Activated CD8-positive, alpha-beta T cell treated with anti-CD3 and anti-CD28 coated beads, Interleukin-2, amount 10 ng/mL, durations not matched to agents 7 days and 5 days (primary cell): ENCODE measurements around the gene NUP188. TPM values are rescaled to one million over a fixed set of nuclear protein-coding genes. Genes with fewer than 3 reads are reported as not detected.

Source experiments
- ATAC-seq: fragments of 150-1000 bp; cut with Tn5 transposase; one replicate; pipeline ENCODE4 v1.10.0; 2021; ENCODE audit warnings: moderate library complexity
- CTCF ChIA-PET: fragments of 350-600 bp; sonication (Branson Sonifier 250); formaldehyde crosslinking; loops from one replicate; lab custom pipeline; 2021; ENCODE audit warnings: antibody characterized with exemption; lab: Charles Lee
- POLR2A ChIA-PET: fragments of 350-600 bp; sonication (Branson Sonifier 250); formaldehyde crosslinking; loops from one replicate; lab custom pipeline; 2021; ENCODE audit warnings: antibody characterized with exemption; lab: Charles Lee
- DNase-seq: peaks from one replicate; pipeline ENCODE4 v3.0.0-alpha.2; 2020
- H3K27ac Mint-ChIP-seq: one replicate; pipeline ENCODE4 v1.8.0; 2021; ENCODE audit warnings: mild to moderate bottlenecking, mixed read lengths
- H3K27me3 Mint-ChIP-seq: one replicate; pipeline ENCODE4 v1.8.0; 2021; ENCODE audit warnings: low read depth, mixed read lengths
- H3K36me3 Mint-ChIP-seq: one replicate; pipeline ENCODE4 v1.8.0; 2021; ENCODE audit warnings: low read depth, mixed read lengths
- H3K4me1 Mint-ChIP-seq: one replicate; pipeline ENCODE4 v1.8.0; 2021; ENCODE audit warnings: low read depth, mixed read lengths
- H3K4me3 Mint-ChIP-seq: one replicate; pipeline ENCODE4 v1.8.0; 2021; ENCODE audit warnings: mild to moderate bottlenecking, mixed read lengths
- H3K9me3 Mint-ChIP-seq: one replicate; pipeline ENCODE4 v1.8.0; 2022; ENCODE audit warnings: mixed read lengths; ENCODE audit not compliant: insufficient read depth
- total RNA-seq, 2 experiments: library from RNA; stranded (reverse); gene quantifications; one replicate each; pipeline ENCODE4 v1.2.3, GENCODE V29; 2021

NUP188 gene
- total RNA-seq, 2 experiments from 2014 or later, result 83.8 to 85.2 TPM

GRCh38 chr9:128969491-128969890, 22.0 kb downstream of the NUP188 start:
- ChIA-PET POLR2A (no interaction called here), CTCF (no interaction called here)
- Mint-ChIP-seq H3K4me3 (no peak overlapping the region), H3K4me1 (no peaks in the 10 kb centered on the region), H3K9me3 (no peaks in the 10 kb centered on the region), H3K36me3 (peaks cover 42% of the 10 kb centered on the region), H3K27me3 (no peaks in the 10 kb centered on the region), H3K27ac (no peak overlapping the region)
- no peak for ATAC-seq
- no peak for DNase-seq

- POLR2A ChIA-PET, result interaction anchor here (0.6 kb wide), 1 partner anchor 34 kb away, joined by 3 read pairs; no protein-coding TSS in a partner anchor
- no peaks in the 10 kb centered on the region for H3K27me3 Mint-ChIP-seq
- peaks cover 54% of the 10 kb centered on the region for H3K36me3 Mint-ChIP-seq
These were observed 25.5 kb downstream of the NUP188 start for GRCh38 chr9:128972956-128973355.

GRCh38 chr9:128979111-128979510, 31.6 kb downstream of the NUP188 start:
- H3K27me3 Mint-ChIP-seq, result no peaks in the 10 kb centered on the region
- ATAC-seq (no peak), DNase-seq (no peak)
- H3K4me3 Mint-ChIP-seq, result no peak overlapping the region
- no peaks in the 10 kb centered on the region for H3K4me1 Mint-ChIP-seq
- H3K36me3 Mint-ChIP-seq, result peaks cover 65% of the 10 kb centered on the region
- POLR2A ChIA-PET, result no interaction called here
- H3K9me3 Mint-ChIP-seq, result no peaks in the 10 kb centered on the region
- CTCF ChIA-PET, result no interaction called here
- no peak overlapping the region for H3K27ac Mint-ChIP-seq

More at GRCh38 chr9:128972956-128973355, 25.5 kb downstream of the NUP188 start:
- DNase-seq (no peak), ATAC-seq (no peak)
- H3K4me3 Mint-ChIP-seq, result no peak overlapping the region
- CTCF ChIA-PET, result no interaction called here
- H3K4me1 Mint-ChIP-seq, result no peaks in the 10 kb centered on the region
- no peak overlapping the region for H3K27ac Mint-ChIP-seq
- H3K9me3 Mint-ChIP-seq, result no peaks in the 10 kb centered on the region

DNA sequence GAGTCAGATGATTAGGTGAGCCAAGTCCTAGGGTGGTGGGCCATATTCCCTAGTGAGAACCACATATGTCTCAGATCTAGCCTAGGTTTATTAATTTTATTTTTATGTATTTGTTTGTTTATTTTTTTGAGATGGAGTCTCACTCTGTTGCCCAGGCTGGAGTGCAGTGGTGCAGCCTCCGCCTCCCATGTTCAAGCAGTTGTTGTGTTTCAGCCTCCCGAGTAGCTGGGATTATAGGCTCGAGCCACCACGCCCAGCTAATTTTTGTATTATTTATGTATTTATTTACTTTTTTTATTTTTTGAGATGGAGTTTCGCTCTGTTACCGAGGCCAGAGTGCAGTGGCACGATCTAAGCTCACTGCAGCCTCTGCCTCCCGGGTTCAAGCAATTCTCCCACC, 36.0 kb downstream of the NUP188 start:
- peaks cover 77% of the 10 kb centered on the region for H3K36me3 Mint-ChIP-seq
- H3K4me3 Mint-ChIP-seq, result no peak overlapping the region
- no peaks in the 10 kb centered on the region for H3K27me3 Mint-ChIP-seq
- H3K4me1 Mint-ChIP-seq, result no peaks in the 10 kb centered on the region
- no peak for ATAC-seq
- DNase-seq, result no peak
- ChIA-PET POLR2A (no interaction called here), CTCF (no interaction called here)
- H3K27ac Mint-ChIP-seq, result no peak overlapping the region
- H3K9me3 Mint-ChIP-seq, result no peaks in the 10 kb centered on the region

GRCh38 chr9:128986671-128987070, 39.2 kb downstream of the NUP188 start:
- POLR2A ChIA-PET, result interaction anchor here (1.0 kb wide), 1 partner anchor 9 kb away, joined by 3 read pairs; no protein-coding TSS in a partner anchor
- no peak overlapping the region for H3K27ac Mint-ChIP-seq
- no peak overlapping the region for H3K4me3 Mint-ChIP-seq
- H3K9me3 Mint-ChIP-seq, result no peaks in the 10 kb centered on the region
- no peaks in the 10 kb centered on the region for H3K27me3 Mint-ChIP-seq
- CTCF ChIA-PET, result no interaction called here
- DNase-seq, result no peak
- no peak for ATAC-seq
- H3K4me1 Mint-ChIP-seq, result no peaks in the 10 kb centered on the region
- peaks cover 60% of the 10 kb centered on the region for H3K36me3 Mint-ChIP-seq

DNA sequence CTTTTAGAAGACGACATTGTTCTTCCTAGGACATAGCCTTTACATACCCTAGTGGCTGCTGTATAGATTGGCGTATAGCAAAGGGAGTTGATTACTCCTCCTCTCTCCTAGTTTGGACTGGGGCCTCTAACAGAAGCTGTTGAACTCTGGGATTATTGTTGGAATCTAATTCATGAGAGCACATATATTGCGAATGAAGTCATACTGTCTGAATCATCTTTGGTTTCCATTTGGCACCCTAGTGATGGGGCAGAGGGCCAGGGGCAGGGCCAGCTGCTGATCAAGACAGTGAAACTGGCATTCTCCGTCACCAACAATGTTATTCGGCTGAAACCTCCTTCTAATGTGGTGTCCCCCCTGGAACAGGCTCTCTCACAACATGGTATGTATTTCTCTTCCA, 40.3 kb downstream of the NUP188 start:
- DNase-seq, result no peak
- ChIA-PET CTCF (no interaction called here), POLR2A (interaction anchor here (0.6 to 1.0 kb wide), 2 partner anchors 8 to 456 kb away, joined by 3 read pairs; no protein-coding TSS in a partner anchor)
- no peak for ATAC-seq
- Mint-ChIP-seq H3K36me3 (peaks cover 55% of the 10 kb centered on the region), H3K4me3 (no peak overlapping the region), H3K4me1 (no peaks in the 10 kb centered on the region), H3K9me3 (no peaks in the 10 kb centered on the region), H3K27ac (no peak overlapping the region), H3K27me3 (no peaks in the 10 kb centered on the region)

- no peak for ATAC-seq
- Mint-ChIP-seq H3K36me3 (peaks cover 59% of the 10 kb centered on the region), H3K4me3 (no peak overlapping the region), H3K27ac (no peak overlapping the region), H3K9me3 (no peaks in the 10 kb centered on the region), H3K27me3 (no peaks in the 10 kb centered on the region), H3K4me1 (no peaks in the 10 kb centered on the region)
- DNase-seq, result no peak
- POLR2A ChIA-PET, result interaction anchor here (0.9 kb wide), 1 partner anchor 12 kb away, joined by 5 read pairs; no protein-coding TSS in a partner anchor
- CTCF ChIA-PET, result no interaction called here
These were observed 45.5 kb downstream of the NUP188 start for GRCh38 chr9:128992995-128993394.

GRCh38 chr9:128995791-128996190, 48.3 kb downstream of the NUP188 start:
- ATAC-seq, result no peak
- ChIA-PET POLR2A (interaction anchor here (1.4 kb wide), 1 partner anchor 9 kb away, joined by 3 read pairs; no protein-coding TSS in a partner anchor), CTCF (interaction anchor here (1.2 kb wide), 1 partner anchor 178 kb away, joined by 3 read pairs; the partner anchor contains the start of gene ENDOG)
- DNase-seq, result no peak
- H3K36me3 Mint-ChIP-seq, result peaks cover 66% of the 10 kb centered on the region
- H3K4me1 Mint-ChIP-seq, result no peaks in the 10 kb centered on the region
- no peak overlapping the region for H3K4me3 Mint-ChIP-seq
- H3K27ac Mint-ChIP-seq, result no peak overlapping the region
- H3K27me3 Mint-ChIP-seq, result no peaks in the 10 kb centered on the region
- no peaks in the 10 kb centered on the region for H3K9me3 Mint-ChIP-seq

DNA sequence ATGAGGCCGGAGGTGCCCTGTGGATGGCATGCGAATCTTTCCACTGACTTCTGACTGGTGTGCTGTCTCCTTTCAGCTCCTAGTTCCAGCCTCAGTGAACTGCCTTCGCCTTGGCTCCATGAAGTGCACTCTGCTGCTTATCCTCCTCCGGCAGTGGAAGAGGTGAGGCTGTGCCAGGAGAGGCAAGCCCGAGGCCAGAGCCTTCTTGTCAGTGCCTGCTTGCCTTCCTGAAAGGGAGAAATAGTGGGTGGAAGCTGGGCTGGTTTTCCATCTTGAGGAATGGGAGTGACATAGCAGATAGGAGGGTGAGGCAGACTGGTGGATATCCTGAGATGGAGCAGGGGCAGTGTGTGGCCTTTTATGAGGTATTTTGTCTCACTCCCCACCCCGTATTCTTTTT, 51.0 kb downstream of the NUP188 start:
- ChIA-PET CTCF (no interaction called here), POLR2A (no interaction called here)
- no peak overlapping the region for H3K27ac Mint-ChIP-seq
- H3K27me3 Mint-ChIP-seq, result no peaks in the 10 kb centered on the region
- no peaks in the 10 kb centered on the region for H3K9me3 Mint-ChIP-seq
- DNase-seq (no peak), ATAC-seq (no peak)
- H3K4me3 Mint-ChIP-seq, result no peak overlapping the region
- peaks cover 79% of the 10 kb centered on the region for H3K36me3 Mint-ChIP-seq
- H3K4me1 Mint-ChIP-seq, result no peaks in the 10 kb centered on the region

- Mint-ChIP-seq H3K27me3 (no peaks in the 10 kb centered on the region), H3K9me3 (no peaks in the 10 kb centered on the region), H3K4me1 (no peaks in the 10 kb centered on the region), H3K27ac (no peak overlapping the region), H3K36me3 (peaks cover 70% of the 10 kb centered on the region), H3K4me3 (no peak overlapping the region)
- CTCF ChIA-PET, result no interaction called here
- ATAC-seq, result no peak
- no peak for DNase-seq
- POLR2A ChIA-PET, result no interaction called here
These were observed 52.2 kb downstream of the NUP188 start for GRCh38 chr9:128999581-129000206.

DNA sequence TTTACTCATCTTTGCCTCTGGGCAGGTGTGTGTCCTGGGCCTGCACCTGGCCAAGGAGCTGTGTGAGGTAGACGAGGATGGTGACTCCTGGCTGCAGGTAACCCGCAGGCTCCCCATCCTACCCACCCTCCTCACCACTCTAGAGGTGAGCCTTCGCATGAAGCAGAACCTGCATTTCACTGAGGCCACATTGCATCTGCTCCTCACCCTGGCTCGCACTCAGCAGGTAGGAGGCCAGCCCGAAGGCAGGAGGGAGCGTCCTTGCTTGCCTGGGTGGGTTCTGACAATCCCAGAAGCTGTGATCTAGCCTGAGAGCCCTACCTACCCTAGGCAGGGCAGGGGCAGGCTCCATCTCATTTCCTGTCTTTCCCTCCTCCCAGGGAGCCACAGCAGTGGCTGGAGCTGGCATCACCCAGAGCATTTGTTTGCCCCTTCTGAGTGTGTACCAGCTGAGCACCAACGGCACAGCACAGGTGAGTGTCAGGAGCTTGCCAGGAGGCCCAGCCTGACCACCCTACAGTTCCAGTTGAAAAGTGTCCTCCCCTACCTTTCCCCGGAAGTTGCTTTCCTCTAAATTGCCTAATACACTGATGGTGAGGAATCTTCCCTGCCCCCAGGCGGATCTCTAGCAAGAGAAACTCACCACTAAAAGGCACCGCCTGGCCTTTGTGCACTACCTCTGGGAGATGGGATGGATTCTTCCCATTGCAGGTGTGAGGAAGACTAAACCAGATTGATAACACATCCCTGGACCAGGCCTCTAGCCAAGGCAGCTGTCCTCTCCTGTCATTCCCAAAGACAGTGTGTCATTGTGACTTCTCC, 54.2 kb downstream of the NUP188 start:
- H3K27ac Mint-ChIP-seq, result peak overlapping the region; percentile 55
- ChIA-PET CTCF (no interaction called here), POLR2A (interaction anchor here (0.9 kb wide), 2 partner anchors 18 to 53 kb away, joined by 3 to 4 read pairs; no protein-coding TSS in a partner anchor)
- peaks cover 64% of the 10 kb centered on the region for H3K36me3 Mint-ChIP-seq
- DNase-seq (no peak), ATAC-seq (peak; percentile 8)
- no peaks in the 10 kb centered on the region for H3K27me3 Mint-ChIP-seq
- H3K4me1 Mint-ChIP-seq, result no peaks in the 10 kb centered on the region
- no peaks in the 10 kb centered on the region for H3K9me3 Mint-ChIP-seq
- H3K4me3 Mint-ChIP-seq, result no peak overlapping the region

DNA sequence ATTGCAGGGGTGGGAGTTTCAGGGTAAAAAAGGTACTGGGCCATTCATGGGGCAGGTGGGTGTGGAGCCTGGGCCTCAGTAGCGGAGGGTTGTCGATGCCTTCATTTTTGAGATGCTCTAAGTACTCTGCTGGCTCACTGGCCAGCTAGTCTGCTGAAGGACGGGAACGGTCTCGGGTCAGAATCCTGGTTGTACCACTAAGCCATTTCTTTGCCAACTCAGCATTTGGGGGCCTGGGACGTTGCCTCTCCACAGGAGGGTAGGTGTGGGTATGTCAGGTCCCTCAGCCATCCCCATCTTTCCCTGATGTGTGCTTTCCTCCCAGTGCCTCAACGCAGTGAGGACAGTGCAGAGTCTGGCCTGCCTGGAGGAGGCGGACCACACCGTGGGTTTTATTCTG, 55.5 kb downstream of the NUP188 start:
- ChIA-PET CTCF (no interaction called here), POLR2A (no interaction called here)
- DNase-seq (no peak), ATAC-seq (no peak)
- H3K27ac Mint-ChIP-seq, result peak overlapping the region; percentile 46
- H3K4me3 Mint-ChIP-seq, result no peak overlapping the region
- H3K4me1 Mint-ChIP-seq, result no peaks in the 10 kb centered on the region
- H3K36me3 Mint-ChIP-seq, result peaks cover 64% of the 10 kb centered on the region
- no peaks in the 10 kb centered on the region for H3K27me3 Mint-ChIP-seq
- no peaks in the 10 kb centered on the region for H3K9me3 Mint-ChIP-seq
